K562 (cell line): ENCODE results near the gene FGG. TPM values are rescaled to one million over a fixed set of nuclear protein-coding genes. Genes with fewer than 3 reads are reported as not detected.

ENCODE experiments used
- CBX3 ChIP-seq, 2 experiments: IDR thresholded peaks; 1 replicate in 1 of 2; 2 replicates in 1 of 2; pipeline ENCODE4 v1.6.1; 2012; ENCODE audit warnings: inconsistent platforms in 2 of 2, low read length in 2 of 2, borderline replicate concordance in 1 of 2, control low read depth in 1 of 2
- EWSR1 ChIP-seq: fragments of 450-650 bp; IDR thresholded peaks from 2 replicates; pipeline ENCODE4 v1.6.1; 2018; ENCODE audit warnings: borderline replicate concordance, mild to moderate bottlenecking, low read depth, moderate library complexity; ENCODE audit not compliant: partially characterized antibody
- LCOR ChIP-seq: sonication (generic); formaldehyde crosslinking; IDR thresholded peaks from 2 replicates; pipeline ENCODE4 v1.8.0; 2022; ENCODE audit warnings: mild to moderate bottlenecking, missing genetic modification reagents
- polyA plus RNA-seq, 8 experiments: library from polyadenylated mRNA; depleted of rRNA in 4 of 8; stranded (reverse) in 5 of 8; unstranded in 3 of 8; fragments of >200 nt; fragmentation: Nextera tagmentation in 2 of 8; fragmentation: Illumina TruSeq in 1 of 8; extraction: Ambion mirVana in 2 of 8; extraction: Trizol in 1 of 8; gene quantifications; 2 replicates each; pipeline versions ENCODE4 v1.2.1 to v1.2.3, GENCODE V29; 2011 to 2014; ENCODE audit warnings: inconsistent platforms in 1 of 8, missing spikeins in 1 of 8
- total RNA-seq, 7 experiments: library from RNA; depleted of rRNA in 6 of 7; stranded (reverse); fragments of >200 nt in 6 of 7; fragmentation: Illumina TruSeq in 2 of 7; extraction: Trizol in 2 of 7; gene quantifications; 2 replicates each; pipeline versions ENCODE4 v1.2.1 to v1.2.3, GENCODE V29; 2011 to 2021; ENCODE audit warnings: low replicate concordance in 1 of 7
- TF ChIP-seq, protein P1 (sequence below): sonication (generic); formaldehyde crosslinking; IDR thresholded peaks from 2 replicates; pipeline ENCODE4 v1.8.1; 2023; ENCODE audit warnings: mild to moderate bottlenecking, missing genetic modification reagents
- TF ChIP-seq, protein P2 (sequence below): sonication (generic); formaldehyde crosslinking; IDR thresholded peaks from 2 replicates; pipeline ENCODE4 v1.9.0; 2022; ENCODE audit warnings: mild to moderate bottlenecking, missing genetic modification reagents
- TF ChIP-seq, protein P3 (sequence below): fragments of 450-650 bp; IDR thresholded peaks from 2 replicates; pipeline ENCODE4 v1.6.1; 2014; ENCODE audit warnings: low read depth, mild to moderate bottlenecking, moderate library complexity, borderline replicate concordance
- TF ChIP-seq, protein P4 (sequence below): fragments of 450-650 bp; IDR thresholded peaks from 2 replicates; pipeline ENCODE4 v1.6.1; 2016; ENCODE audit warnings: mild to moderate bottlenecking, moderate library complexity

FGG gene
- total and polyA plus RNA-seq, 9 of the 15 experiments (the other 6 are each of a cell fraction or from before 2014, with no cell fraction given) = 0.08 to 2.2 (median 0.33) TPM; not detected in 2

DNA sequence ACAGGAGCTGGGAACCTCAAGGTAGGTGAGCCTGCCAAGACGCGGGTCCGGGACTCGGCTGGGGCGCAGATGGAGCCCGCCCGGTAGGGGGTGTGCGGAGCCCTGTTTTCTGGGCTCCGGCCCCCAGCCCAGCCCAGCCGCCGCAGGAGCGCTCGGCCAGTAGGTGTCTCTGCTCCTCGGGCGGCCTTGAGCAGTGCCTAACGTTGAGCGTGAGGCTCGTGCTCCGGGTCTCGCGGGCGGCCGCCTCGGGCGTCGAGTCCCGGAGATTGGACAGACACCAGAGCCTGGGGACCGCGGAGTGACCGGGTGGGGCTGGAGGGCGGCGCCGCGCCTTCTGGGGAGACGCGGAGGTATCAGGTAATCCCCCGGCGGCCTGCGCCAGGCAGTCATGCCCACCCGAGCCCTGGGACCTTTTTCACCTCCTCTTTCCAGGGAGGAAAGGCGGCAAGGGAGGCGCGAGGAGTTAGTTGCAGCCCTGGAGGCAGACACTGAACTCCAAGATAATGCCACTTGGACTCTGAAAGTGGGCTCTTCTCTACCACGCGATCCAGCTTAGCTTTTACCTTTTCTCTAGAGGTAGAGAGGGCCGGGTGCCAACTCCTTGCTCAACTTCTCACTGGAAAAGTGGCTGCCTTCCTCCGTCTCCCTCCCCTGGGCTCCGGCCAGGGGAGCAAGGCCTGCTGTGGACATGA, 14.5 kb upstream of the FGG start (continued):
- TF ChIP-seq, protein P1, sequence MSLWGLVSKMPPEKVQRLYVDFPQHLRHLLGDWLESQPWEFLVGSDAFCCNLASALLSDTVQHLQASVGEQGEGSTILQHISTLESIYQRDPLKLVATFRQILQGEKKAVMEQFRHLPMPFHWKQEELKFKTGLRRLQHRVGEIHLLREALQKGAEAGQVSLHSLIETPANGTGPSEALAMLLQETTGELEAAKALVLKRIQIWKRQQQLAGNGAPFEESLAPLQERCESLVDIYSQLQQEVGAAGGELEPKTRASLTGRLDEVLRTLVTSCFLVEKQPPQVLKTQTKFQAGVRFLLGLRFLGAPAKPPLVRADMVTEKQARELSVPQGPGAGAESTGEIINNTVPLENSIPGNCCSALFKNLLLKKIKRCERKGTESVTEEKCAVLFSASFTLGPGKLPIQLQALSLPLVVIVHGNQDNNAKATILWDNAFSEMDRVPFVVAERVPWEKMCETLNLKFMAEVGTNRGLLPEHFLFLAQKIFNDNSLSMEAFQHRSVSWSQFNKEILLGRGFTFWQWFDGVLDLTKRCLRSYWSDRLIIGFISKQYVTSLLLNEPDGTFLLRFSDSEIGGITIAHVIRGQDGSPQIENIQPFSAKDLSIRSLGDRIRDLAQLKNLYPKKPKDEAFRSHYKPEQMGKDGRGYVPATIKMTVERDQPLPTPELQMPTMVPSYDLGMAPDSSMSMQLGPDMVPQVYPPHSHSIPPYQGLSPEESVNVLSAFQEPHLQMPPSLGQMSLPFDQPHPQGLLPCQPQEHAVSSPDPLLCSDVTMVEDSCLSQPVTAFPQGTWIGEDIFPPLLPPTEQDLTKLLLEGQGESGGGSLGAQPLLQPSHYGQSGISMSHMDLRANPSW (CRISPR knock-in tag) = no peak
- TF ChIP-seq, protein P2, sequence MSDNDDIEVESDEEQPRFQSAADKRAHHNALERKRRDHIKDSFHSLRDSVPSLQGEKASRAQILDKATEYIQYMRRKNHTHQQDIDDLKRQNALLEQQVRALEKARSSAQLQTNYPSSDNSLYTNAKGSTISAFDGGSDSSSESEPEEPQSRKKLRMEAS = 0 out of 2 replicates have a peak, but pooled peaks have one; percentile 34
- TF ChIP-seq, protein P3, sequence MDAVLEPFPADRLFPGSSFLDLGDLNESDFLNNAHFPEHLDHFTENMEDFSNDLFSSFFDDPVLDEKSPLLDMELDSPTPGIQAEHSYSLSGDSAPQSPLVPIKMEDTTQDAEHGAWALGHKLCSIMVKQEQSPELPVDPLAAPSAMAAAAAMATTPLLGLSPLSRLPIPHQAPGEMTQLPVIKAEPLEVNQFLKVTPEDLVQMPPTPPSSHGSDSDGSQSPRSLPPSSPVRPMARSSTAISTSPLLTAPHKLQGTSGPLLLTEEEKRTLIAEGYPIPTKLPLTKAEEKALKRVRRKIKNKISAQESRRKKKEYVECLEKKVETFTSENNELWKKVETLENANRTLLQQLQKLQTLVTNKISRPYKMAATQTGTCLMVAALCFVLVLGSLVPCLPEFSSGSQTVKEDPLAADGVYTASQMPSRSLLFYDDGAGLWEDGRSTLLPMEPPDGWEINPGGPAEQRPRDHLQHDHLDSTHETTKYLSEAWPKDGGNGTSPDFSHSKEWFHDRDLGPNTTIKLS = peak; percentile 56; the same call in 1 of the 2 replicates
- TF ChIP-seq CBX3 (IDR thresholded peaks at IDR 0.05; ENCODE audit: borderline replicate concordance in 1 of 2, low read length in 2 of 2) (peak in 1 of 2 experiments; percentile 79; a peak in 1 of 3 replicates), LCOR (CRISPR knock-in tag) (0 out of 2 replicates have a peak, but pooled peaks have one; percentile 30), EWSR1 (no peak)
- TF ChIP-seq, protein P4, sequence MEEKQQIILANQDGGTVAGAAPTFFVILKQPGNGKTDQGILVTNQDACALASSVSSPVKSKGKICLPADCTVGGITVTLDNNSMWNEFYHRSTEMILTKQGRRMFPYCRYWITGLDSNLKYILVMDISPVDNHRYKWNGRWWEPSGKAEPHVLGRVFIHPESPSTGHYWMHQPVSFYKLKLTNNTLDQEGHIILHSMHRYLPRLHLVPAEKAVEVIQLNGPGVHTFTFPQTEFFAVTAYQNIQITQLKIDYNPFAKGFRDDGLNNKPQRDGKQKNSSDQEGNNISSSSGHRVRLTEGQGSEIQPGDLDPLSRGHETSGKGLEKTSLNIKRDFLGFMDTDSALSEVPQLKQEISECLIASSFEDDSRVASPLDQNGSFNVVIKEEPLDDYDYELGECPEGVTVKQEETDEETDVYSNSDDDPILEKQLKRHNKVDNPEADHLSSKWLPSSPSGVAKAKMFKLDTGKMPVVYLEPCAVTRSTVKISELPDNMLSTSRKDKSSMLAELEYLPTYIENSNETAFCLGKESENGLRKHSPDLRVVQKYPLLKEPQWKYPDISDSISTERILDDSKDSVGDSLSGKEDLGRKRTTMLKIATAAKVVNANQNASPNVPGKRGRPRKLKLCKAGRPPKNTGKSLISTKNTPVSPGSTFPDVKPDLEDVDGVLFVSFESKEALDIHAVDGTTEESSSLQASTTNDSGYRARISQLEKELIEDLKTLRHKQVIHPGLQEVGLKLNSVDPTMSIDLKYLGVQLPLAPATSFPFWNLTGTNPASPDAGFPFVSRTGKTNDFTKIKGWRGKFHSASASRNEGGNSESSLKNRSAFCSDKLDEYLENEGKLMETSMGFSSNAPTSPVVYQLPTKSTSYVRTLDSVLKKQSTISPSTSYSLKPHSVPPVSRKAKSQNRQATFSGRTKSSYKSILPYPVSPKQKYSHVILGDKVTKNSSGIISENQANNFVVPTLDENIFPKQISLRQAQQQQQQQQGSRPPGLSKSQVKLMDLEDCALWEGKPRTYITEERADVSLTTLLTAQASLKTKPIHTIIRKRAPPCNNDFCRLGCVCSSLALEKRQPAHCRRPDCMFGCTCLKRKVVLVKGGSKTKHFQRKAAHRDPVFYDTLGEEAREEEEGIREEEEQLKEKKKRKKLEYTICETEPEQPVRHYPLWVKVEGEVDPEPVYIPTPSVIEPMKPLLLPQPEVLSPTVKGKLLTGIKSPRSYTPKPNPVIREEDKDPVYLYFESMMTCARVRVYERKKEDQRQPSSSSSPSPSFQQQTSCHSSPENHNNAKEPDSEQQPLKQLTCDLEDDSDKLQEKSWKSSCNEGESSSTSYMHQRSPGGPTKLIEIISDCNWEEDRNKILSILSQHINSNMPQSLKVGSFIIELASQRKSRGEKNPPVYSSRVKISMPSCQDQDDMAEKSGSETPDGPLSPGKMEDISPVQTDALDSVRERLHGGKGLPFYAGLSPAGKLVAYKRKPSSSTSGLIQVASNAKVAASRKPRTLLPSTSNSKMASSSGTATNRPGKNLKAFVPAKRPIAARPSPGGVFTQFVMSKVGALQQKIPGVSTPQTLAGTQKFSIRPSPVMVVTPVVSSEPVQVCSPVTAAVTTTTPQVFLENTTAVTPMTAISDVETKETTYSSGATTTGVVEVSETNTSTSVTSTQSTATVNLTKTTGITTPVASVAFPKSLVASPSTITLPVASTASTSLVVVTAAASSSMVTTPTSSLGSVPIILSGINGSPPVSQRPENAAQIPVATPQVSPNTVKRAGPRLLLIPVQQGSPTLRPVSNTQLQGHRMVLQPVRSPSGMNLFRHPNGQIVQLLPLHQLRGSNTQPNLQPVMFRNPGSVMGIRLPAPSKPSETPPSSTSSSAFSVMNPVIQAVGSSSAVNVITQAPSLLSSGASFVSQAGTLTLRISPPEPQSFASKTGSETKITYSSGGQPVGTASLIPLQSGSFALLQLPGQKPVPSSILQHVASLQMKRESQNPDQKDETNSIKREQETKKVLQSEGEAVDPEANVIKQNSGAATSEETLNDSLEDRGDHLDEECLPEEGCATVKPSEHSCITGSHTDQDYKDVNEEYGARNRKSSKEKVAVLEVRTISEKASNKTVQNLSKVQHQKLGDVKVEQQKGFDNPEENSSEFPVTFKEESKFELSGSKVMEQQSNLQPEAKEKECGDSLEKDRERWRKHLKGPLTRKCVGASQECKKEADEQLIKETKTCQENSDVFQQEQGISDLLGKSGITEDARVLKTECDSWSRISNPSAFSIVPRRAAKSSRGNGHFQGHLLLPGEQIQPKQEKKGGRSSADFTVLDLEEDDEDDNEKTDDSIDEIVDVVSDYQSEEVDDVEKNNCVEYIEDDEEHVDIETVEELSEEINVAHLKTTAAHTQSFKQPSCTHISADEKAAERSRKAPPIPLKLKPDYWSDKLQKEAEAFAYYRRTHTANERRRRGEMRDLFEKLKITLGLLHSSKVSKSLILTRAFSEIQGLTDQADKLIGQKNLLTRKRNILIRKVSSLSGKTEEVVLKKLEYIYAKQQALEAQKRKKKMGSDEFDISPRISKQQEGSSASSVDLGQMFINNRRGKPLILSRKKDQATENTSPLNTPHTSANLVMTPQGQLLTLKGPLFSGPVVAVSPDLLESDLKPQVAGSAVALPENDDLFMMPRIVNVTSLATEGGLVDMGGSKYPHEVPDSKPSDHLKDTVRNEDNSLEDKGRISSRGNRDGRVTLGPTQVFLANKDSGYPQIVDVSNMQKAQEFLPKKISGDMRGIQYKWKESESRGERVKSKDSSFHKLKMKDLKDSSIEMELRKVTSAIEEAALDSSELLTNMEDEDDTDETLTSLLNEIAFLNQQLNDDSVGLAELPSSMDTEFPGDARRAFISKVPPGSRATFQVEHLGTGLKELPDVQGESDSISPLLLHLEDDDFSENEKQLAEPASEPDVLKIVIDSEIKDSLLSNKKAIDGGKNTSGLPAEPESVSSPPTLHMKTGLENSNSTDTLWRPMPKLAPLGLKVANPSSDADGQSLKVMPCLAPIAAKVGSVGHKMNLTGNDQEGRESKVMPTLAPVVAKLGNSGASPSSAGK = peak; percentile 97
